GM18873 (cell line): ENCODE data around the gene R3HDM4.
"Not testable (repeated sequence)": the region's sequence is repeated elsewhere in the genome, so short reads cannot be mapped to it uniquely, and the experiment has no call there.

Experiments
- ATAC-seq: cut with Tn5 transposase; IDR thresholded peaks from one replicate; pipeline ENCODE4 v1.9.1; 2021; ENCODE audit warnings: mild to moderate bottlenecking, moderate library complexity, moderate number of reproducible peaks; ENCODE audit not compliant: unreplicated experiment, low FRiP score

R3HDM4 gene

GRCh38 chr19:878751-879561, 34.1 kb downstream of the R3HDM4 start:
- not testable (repeated sequence) for ATAC-seq

GRCh38 chr19:877992-878660, 34.9 kb downstream of the R3HDM4 start:
- not testable (repeated sequence) for ATAC-seq

- ATAC-seq, result no peak
These were observed 36.2 kb downstream of the R3HDM4 start for GRCh38 chr19:876780-877314.

- ATAC-seq, result no peak
These were observed 36.9 kb downstream of the R3HDM4 start for GRCh38 chr19:876089-876488.

GRCh38 chr19:875265-875879, 37.6 kb downstream of the R3HDM4 start:
- ATAC-seq, result no peak

GRCh38 chr19:873561-874041, 39.4 kb downstream of the R3HDM4 start:
- ATAC-seq, result no peak

- no peak for ATAC-seq
These were observed 39.9 kb downstream of the R3HDM4 start for GRCh38 chr19:873084-873483.

GRCh38 chr19:872266-872951, 40.6 kb downstream of the R3HDM4 start:
- ATAC-seq, result no peak

GRCh38 chr19:871446-872265, 41.4 kb downstream of the R3HDM4 start:
- no peak for ATAC-seq

- no peak for ATAC-seq
These were observed 42.0 kb downstream of the R3HDM4 start for GRCh38 chr19:870963-871401.

- ATAC-seq, result no peak
These were observed 42.7 kb downstream of the R3HDM4 start for GRCh38 chr19:870314-870713.

- no peak for ATAC-seq
These were observed 43.5 kb downstream of the R3HDM4 start for GRCh38 chr19:869245-870177.

GRCh38 chr19:868458-869244, 44.4 kb downstream of the R3HDM4 start:
- no peak for ATAC-seq

GRCh38 chr19:867855-868457, 45.1 kb downstream of the R3HDM4 start:
- ATAC-seq, result no peak

GRCh38 chr19:867301-867793, 45.7 kb downstream of the R3HDM4 start:
- no peak for ATAC-seq

GRCh38 chr19:866769-867300, 46.2 kb downstream of the R3HDM4 start:
- no peak for ATAC-seq

- ATAC-seq, result no peak
These were observed 49.8 kb downstream of the R3HDM4 start for GRCh38 chr19:863315-863620.
